ENCODE results near the gene RBM15. TPM values are rescaled to one million over a fixed set of nuclear protein-coding genes. Genes with fewer than 3 reads are reported as not detected.
A peak's percentile ranks its signal among the peaks of the same experiment; 100 is the strongest.

Gene RBM15
- total and polyA plus RNA-seq, 2 of the 13 experiments (the other 11 are each of a cell fraction or from before 2014, with no cell fraction given) = 13.5 to 36.4 TPM

GRCh38 chr1:110339407-110340206 lies 430 bp downstream of the RBM15 start (continued):
- no peak for TF ChIP-seq SUZ12 (IDR thresholded peaks at IDR 0.05; ENCODE audit: low read depth, low read length)
- TF ChIP-seq UBTF (CRISPR knock-in tag; IDR thresholded peaks at IDR 0.05) = peak; percentile 57
- TF ChIP-seq, protein P1, sequence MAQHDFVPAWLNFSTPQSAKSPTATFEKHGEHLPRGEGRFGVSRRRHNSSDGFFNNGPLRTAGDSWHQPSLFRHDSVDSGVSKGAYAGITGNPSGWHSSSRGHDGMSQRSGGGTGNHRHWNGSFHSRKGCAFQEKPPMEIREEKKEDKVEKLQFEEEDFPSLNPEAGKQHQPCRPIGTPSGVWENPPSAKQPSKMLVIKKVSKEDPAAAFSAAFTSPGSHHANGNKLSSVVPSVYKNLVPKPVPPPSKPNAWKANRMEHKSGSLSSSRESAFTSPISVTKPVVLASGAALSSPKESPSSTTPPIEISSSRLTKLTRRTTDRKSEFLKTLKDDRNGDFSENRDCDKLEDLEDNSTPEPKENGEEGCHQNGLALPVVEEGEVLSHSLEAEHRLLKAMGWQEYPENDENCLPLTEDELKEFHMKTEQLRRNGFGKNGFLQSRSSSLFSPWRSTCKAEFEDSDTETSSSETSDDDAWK (CRISPR knock-in tag; IDR thresholded peaks at IDR 0.05) = no peak
- TF ChIP-seq HNRNPLL (IDR thresholded peaks at IDR 0.05; ENCODE audit: low read depth, low read length, poor library complexity, severe bottlenecking) = peak; percentile 59
- 0 out of 2 replicates have a peak, but pooled peaks have one; percentile 6 for TF ChIP-seq ZNF546 (CRISPR knock-in tag; conservative IDR thresholded peaks at IDR 0.05)
- no peak for TF ChIP-seq POLR2AphosphoS2 (IDR thresholded peaks at IDR 0.05; ENCODE audit: low read depth, low read length)
- no peak for TF ChIP-seq ATM (IDR thresholded peaks at IDR 0.05; ENCODE audit: borderline replicate concordance)
- TF ChIP-seq FOXK1 (CRISPR knock-in tag; IDR thresholded peaks at IDR 0.05; ENCODE audit: borderline replicate concordance, low read depth) = no peak; the same call in 1 of the 2 replicates
- peak; percentile 34; the same call in 1 of the 2 replicates for TF ChIP-seq MAZ (IDR thresholded peaks at IDR 0.05; ENCODE audit: borderline replicate concordance, low read depth, low read length)
- peak; percentile 73 for TF ChIP-seq MAZ (CRISPR knock-in tag; IDR thresholded peaks at IDR 0.05; ENCODE audit: low read depth)
- TF ChIP-seq ZSCAN29 (CRISPR knock-in tag; conservative IDR thresholded peaks at IDR 0.05) = no peak
- TF ChIP-seq HOMEZ (CRISPR knock-in tag; IDR thresholded peaks at IDR 0.05; ENCODE audit: low read depth) = no peak
- no peak; the same call in 1 of the 2 replicates for TF ChIP-seq ZNF160 (CRISPR knock-in tag; IDR thresholded peaks at IDR 0.05)
- no peak for TF ChIP-seq ZNF839 (CRISPR knock-in tag; IDR thresholded peaks at IDR 0.05; ENCODE audit: borderline replicate concordance)
- TF ChIP-seq BATF2 (CRISPR knock-in tag; IDR thresholded peaks at IDR 0.05) = peak; percentile 78; the same call in 1 of the 2 replicates
- TF ChIP-seq SMARCC2 (IDR thresholded peaks at IDR 0.05) = no peak
- TF ChIP-seq KLF16 (CRISPR knock-in tag; IDR thresholded peaks at IDR 0.05) = no peak
- peak; percentile 40; the same call in 1 of the 2 replicates for TF ChIP-seq MAX (IDR thresholded peaks at IDR 0.05)
- TF ChIP-seq MYPOP (CRISPR knock-in tag; IDR thresholded peaks at IDR 0.05) = no peak
- no peak for TF ChIP-seq ZNF549 (CRISPR knock-in tag; IDR thresholded peaks at IDR 0.05)
- TF ChIP-seq ZNF530 (CRISPR knock-in tag; IDR thresholded peaks at IDR 0.05; ENCODE audit: low read depth) = no peak
- no peak for TF ChIP-seq JDP2 (CRISPR knock-in tag; IDR thresholded peaks at IDR 0.05; ENCODE audit: borderline replicate concordance)

All from HepG2 (cell line).